ENCODE measurements around the gene OPTN.

OPTN gene

GRCh38 chr10:13087601-13087985, 12.4 kb upstream of the OPTN start:
- in situ Hi-C loops (cut with HindIII; ENCODE audit: low pct_ligation_motif_present, low sequenced_read_pairs): no loop called here
- no peak overlapping the region for H3K4me3 ChIP-seq (ENCODE audit: low read depth, low read length)

GRCh38 chr10:13087986-13088618, 11.9 kb upstream of the OPTN start:
- TF ChIP-seq CTCF (IDR thresholded peaks at IDR 0.05; ENCODE audit: low read depth, low read length, missing control alignments): no peak
- in situ Hi-C loops (cut with HindIII; ENCODE audit: low pct_ligation_motif_present, low sequenced_read_pairs): no loop called here
- Histone ChIP-seq H3K27ac (peak overlapping the region; percentile 74), H3K27me3 (replicated peaks) (no peaks in the 10 kb centered on the region), H3K4me3 (ENCODE audit: low read depth, low read length) (no peak overlapping the region), H3K36me3 (replicated peaks) (no peaks in the 10 kb centered on the region)
- DNase-seq: peak; percentile 79

More at GRCh38 chr10:13087601-13087985, 12.4 kb upstream of the OPTN start:
- Histone ChIP-seq H3K27ac (peak overlapping the region; percentile 74), H3K27me3 (replicated peaks) (no peaks in the 10 kb centered on the region), H3K36me3 (replicated peaks) (no peaks in the 10 kb centered on the region)
- no peak for TF ChIP-seq CTCF (IDR thresholded peaks at IDR 0.05; ENCODE audit: low read depth, low read length, missing control alignments)
- no peak for DNase-seq

GRCh38 chr10:13089345-13089744, 10.6 kb upstream of the OPTN start:
- no peak for DNase-seq
- H3K36me3 ChIP-seq (replicated peaks): no peaks in the 10 kb centered on the region
- TF ChIP-seq CTCF (IDR thresholded peaks at IDR 0.05; ENCODE audit: low read depth, low read length, missing control alignments): no peak
- in situ Hi-C loops (cut with HindIII; ENCODE audit: low pct_ligation_motif_present, low sequenced_read_pairs): no loop called here
- no peak overlapping the region for H3K4me3 ChIP-seq (ENCODE audit: low read depth, low read length)
- no peaks in the 10 kb centered on the region for H3K27me3 ChIP-seq (replicated peaks)
- H3K27ac ChIP-seq: no peak overlapping the region

- no peak overlapping the region for H3K27ac ChIP-seq
- no peak for TF ChIP-seq CTCF (IDR thresholded peaks at IDR 0.05; ENCODE audit: low read depth, low read length, missing control alignments)
- H3K27me3 ChIP-seq (replicated peaks): no peaks in the 10 kb centered on the region
- in situ Hi-C loops (cut with HindIII; ENCODE audit: low pct_ligation_motif_present, low sequenced_read_pairs): no loop called here
- H3K36me3 ChIP-seq (replicated peaks): no peaks in the 10 kb centered on the region
- no peak for DNase-seq
- H3K4me3 ChIP-seq (ENCODE audit: low read depth, low read length): no peak overlapping the region
Measured at GRCh38 chr10:13090289-13090688, 9.7 kb upstream of the OPTN start.

- Histone ChIP-seq H3K27ac (no peak overlapping the region), H3K27me3 (replicated peaks) (no peaks in the 10 kb centered on the region), H3K4me3 (ENCODE audit: low read depth, low read length) (no peak overlapping the region), H3K36me3 (replicated peaks) (no peaks in the 10 kb centered on the region)
- in situ Hi-C loops (cut with HindIII; ENCODE audit: low pct_ligation_motif_present, low sequenced_read_pairs): no loop called here
- TF ChIP-seq CTCF (IDR thresholded peaks at IDR 0.05; ENCODE audit: low read depth, low read length, missing control alignments): no peak
- DNase-seq: no peak
Measured at GRCh38 chr10:13091801-13092200, 8.2 kb upstream of the OPTN start.

All from brain microvascular endothelial cell (primary cell).